HCT116 (cell line): Measurements from ENCODE around the gene KRT82. TPM values are rescaled to one million over a fixed set of nuclear protein-coding genes. Genes with fewer than 3 reads are reported as not detected.

Source experiments
- ATAC-seq: fragments of 200-7000 bp; cut with Tn5 transposase; 2 replicates; pipeline ENCODE4 v1.9.1; 2020; ENCODE audit warnings: mild to moderate bottlenecking, moderate library complexity
- BruUV-seq: library from RNA; stranded (reverse); fragments of 400-500 nt; replicated peaks from 2 replicates; lab custom pipeline; 2021; lab: Mats Ljungman, UMichigan
- CTCF ChIA-PET: fragments of 300-600 bp; sonication (Branson Sonifier 250); formaldehyde crosslinking; loops from one replicate; lab custom pipeline; 2021; ENCODE audit warnings: antibody characterized with exemption; lab: Charles Lee
- POLR2A ChIA-PET: fragments of 300-600, 350-600 bp; sonication (Branson Sonifier 250); formaldehyde crosslinking; loops from one replicate; lab custom pipeline; 2021; ENCODE audit warnings: antibody characterized with exemption; lab: Charles Lee
- RAD21 ChIA-PET, 2 experiments: fragments of 300-600 bp; sonication (Branson Sonifier 250); formaldehyde crosslinking; loops; one replicate each; lab custom pipeline; 2023; ENCODE audit warnings: low total read pairs in 2 of 2; ENCODE audit not compliant: uncharacterized antibody in 2 of 2, unreplicated experiment in 2 of 2, low non-redundant PET in 1 of 2; lab: Charles Lee
- DNase-seq: peaks from one replicate; pipeline ENCODE4 v3.0.0-alpha.2; 2010; ENCODE audit warnings: low read depth, low spot score
- H2AFZ ChIP-seq: fragments of 200-600 bp; shearing (Covaris generic), sonication (generic); 2 replicates; pipeline ENCODE4 v1.6.1; 2017; ENCODE audit warnings: low read depth, mixed run types, mixed read lengths, antibody characterized with exemption, low read length; ENCODE audit not compliant: poor library complexity, severe bottlenecking
- H3K27ac ChIP-seq: 2 replicates; pipeline ENCODE4 v1.5.1; 2012; ENCODE audit warnings: low read depth, low read length
- H3K27me3 ChIP-seq: fragments of 200-600 bp; sonication (generic); 2 replicates; pipeline ENCODE4 v1.6.1; 2016; ENCODE audit warnings: mixed run types, low read length, mixed read lengths; ENCODE audit not compliant: insufficient read depth
- H3K36me3 ChIP-seq, 2 experiments: fragments of 200-500 bp in 1 of 2; fragments of 200-600 bp in 1 of 2; sonication (Bioruptor generic) in 1 of 2; sonication (generic) in 1 of 2; 2 replicates each; pipeline versions ENCODE4 v1.5.1 to v1.6.1; 2014 to 2016; ENCODE audit warnings: low read length in 2 of 2, inconsistent platforms in 1 of 2, mixed read lengths in 1 of 2, mixed run types in 1 of 2; ENCODE audit not compliant: insufficient read depth in 2 of 2, control insufficient read depth in 1 of 2
- H3K4me1 ChIP-seq, 2 experiments: fragments of 200-600 bp in 1 of 2; sonication (generic) in 1 of 2; 2 replicates each; pipeline versions ENCODE4 v1.5.1 to v1.6.1; 2012 to 2017; ENCODE audit warnings: low read length in 2 of 2, inconsistent platforms in 1 of 2, mild to moderate bottlenecking in 1 of 2, mixed read lengths in 1 of 2, mixed run types in 1 of 2, moderate library complexity in 1 of 2; ENCODE audit not compliant: insufficient read depth in 2 of 2, control insufficient read depth in 1 of 2
- H3K4me2 ChIP-seq: fragments of 200-600 bp; sonication (generic); 2 replicates; pipeline ENCODE4 v1.6.1; 2017; ENCODE audit warnings: mixed run types, low read length, mixed read lengths
- H3K4me3 ChIP-seq, 2 experiments: fragments of 200-600 bp in 1 of 2; sonication (generic) in 1 of 2; replicated peaks in 1 of 2; 2 replicates each; pipeline ENCODE4 v1.5.1; 2011 to 2016; ENCODE audit warnings: low read length in 2 of 2, control low read depth in 1 of 2, low read depth in 1 of 2, mild to moderate bottlenecking in 1 of 2, mixed read lengths in 1 of 2, mixed run types in 1 of 2
- H3K79me2 ChIP-seq: fragments of 200-600 bp; sonication (generic); 2 replicates; pipeline ENCODE4 v1.6.1; 2017; ENCODE audit warnings: mild to moderate bottlenecking, mixed run types, low read length, moderate library complexity, mixed read lengths; ENCODE audit not compliant: insufficient read depth
- H3K9ac ChIP-seq: fragments of 200-600 bp; sonication (generic); 2 replicates; pipeline ENCODE4 v1.6.1; 2016; ENCODE audit warnings: low read length, mixed read lengths
- H3K9me2 ChIP-seq: fragments of 200-600 bp; sonication (generic), shearing (Covaris generic); 2 replicates; pipeline ENCODE4 v1.6.1; 2017; ENCODE audit warnings: mixed run types, mild to moderate bottlenecking, moderate library complexity; ENCODE audit not compliant: insufficient read depth
- H3K9me3 ChIP-seq, 2 experiments: fragments of 200-500 bp in 1 of 2; fragments of 200-600 bp in 1 of 2; sonication (Bioruptor generic) in 1 of 2; sonication (generic) in 1 of 2; 2 replicates each; pipeline ENCODE4 v1.6.1; 2014 to 2017; ENCODE audit warnings: low read length in 2 of 2, mixed read lengths in 2 of 2, inconsistent platforms in 1 of 2, low read depth in 1 of 2, mild to moderate bottlenecking in 1 of 2, mixed run types in 1 of 2, moderate library complexity in 1 of 2; ENCODE audit not compliant: control insufficient read depth in 1 of 2, insufficient read depth in 1 of 2
- H4K20me1 ChIP-seq: fragments of 200-600 bp; sonication (generic), shearing (Covaris generic); 2 replicates; pipeline ENCODE4 v1.6.1; 2017; ENCODE audit warnings: mixed run types, mild to moderate bottlenecking, moderate library complexity; ENCODE audit not compliant: insufficient read depth
- EGR1 ChIP-seq: IDR thresholded peaks from 2 replicates; pipeline ENCODE4 v1.6.1; 2012; ENCODE audit warnings: low read depth
- ELF1 ChIP-seq: IDR thresholded peaks from 2 replicates; pipeline ENCODE4 v1.6.1; 2012; ENCODE audit warnings: low read depth, borderline replicate concordance
- EZH2 ChIP-seq: fragments of 200-600 bp; sonication (generic); IDR thresholded peaks from 2 replicates; pipeline ENCODE4 v1.6.1; 2017; ENCODE audit warnings: antibody characterized with exemption, mixed run types
- EZH2phosphoT487 ChIP-seq: fragments of 200-600 bp; IDR thresholded peaks from 2 replicates; pipeline ENCODE4 v1.6.1; 2018; ENCODE audit warnings: antibody characterized with exemption, borderline replicate concordance
- JUND ChIP-seq: IDR thresholded peaks from 2 replicates; pipeline ENCODE4 v1.6.1; 2012
- POLR2AphosphoS5 ChIP-seq: IDR thresholded peaks from 2 replicates; pipeline ENCODE4 v1.6.1; 2011; ENCODE audit warnings: mild to moderate bottlenecking, low read depth, low read length, moderate library complexity
- RAD21 ChIP-seq: IDR thresholded peaks from 2 replicates; pipeline ENCODE4 v1.6.1; 2012; ENCODE audit warnings: low read depth, mild to moderate bottlenecking
- SRF ChIP-seq: IDR thresholded peaks from 2 replicates; pipeline ENCODE4 v1.6.1; 2012; ENCODE audit warnings: low read depth
- TCF7L2 ChIP-seq: IDR thresholded peaks from 2 replicates; pipeline ENCODE4 v1.7.0; 2011; ENCODE audit warnings: borderline replicate concordance, inconsistent platforms; ENCODE audit not compliant: insufficient read depth, insufficient read length; ENCODE audit errors: extremely low read depth
- YY1 ChIP-seq: IDR thresholded peaks from 2 replicates; pipeline ENCODE4 v1.6.1; 2011; ENCODE audit warnings: low read length, low read depth, moderate library complexity, mild to moderate bottlenecking; ENCODE audit not compliant: insufficient replicate concordance; ENCODE audit errors: extremely low read depth
- ZBTB33 ChIP-seq: IDR thresholded peaks from 2 replicates; pipeline ENCODE4 v1.6.1; 2011; ENCODE audit warnings: mild to moderate bottlenecking, low read length, moderate library complexity; ENCODE audit not compliant: insufficient replicate concordance; ENCODE audit errors: extremely low read depth
- ZFX ChIP-seq: fragments of 450-650 bp; IDR thresholded peaks from 2 replicates; pipeline ENCODE4 v1.6.1; 2017
- ZNF274 ChIP-seq: fragments of 200-500 bp; sonication (Bioruptor generic); IDR thresholded peaks from 2 replicates; pipeline ENCODE4 v1.6.1; 2014; ENCODE audit warnings: mild to moderate bottlenecking, low read depth, low read length, inconsistent platforms
- intact Hi-C: fragments of 100-400 bp; cut with micrococcal nuclease; formaldehyde crosslinking; loops from 2 replicates; pipeline ENCODE4 v1.10.0; 2022
- total RNA-seq: library from RNA; stranded (reverse); gene quantifications from one replicate; pipeline ENCODE4 v1.2.1, GENCODE V29; 2021; ENCODE audit not compliant: unreplicated experiment
- TF ChIP-seq, protein P1 (sequence below): IDR thresholded peaks from 2 replicates; pipeline ENCODE4 v1.6.1; 2012
- TF ChIP-seq, protein P2 (sequence below), 3 experiments: fragments of 200-600 bp in 1 of 3; sonication (generic) in 1 of 3; IDR thresholded peaks in 2 of 3; conservative IDR thresholded peaks in 1 of 3; 2 replicates each; pipeline ENCODE4 v1.5.1; 2012 to 2017; ENCODE audit warnings: low read depth in 2 of 3, low read length in 2 of 3, antibody characterized with exemption in 1 of 3, borderline replicate concordance in 1 of 3, control low read depth in 1 of 3, mild to moderate bottlenecking in 1 of 3, mixed read lengths in 1 of 3, mixed run types in 1 of 3, moderate library complexity in 1 of 3; ENCODE audit not compliant: insufficient read depth in 1 of 3
- TF ChIP-seq, protein P3 (sequence below): IDR thresholded peaks from 2 replicates; pipeline ENCODE4 v1.6.1; 2012

Gene KRT82
- total RNA-seq, 1 experiment from 2014 or later, result not detected

GRCh38 chr12:52426034-52426433 is 19.9 kb upstream of the KRT82 start:
- POLR2A ChIA-PET, result no interaction called here
- no peak overlapping the region for H3K4me3 ChIP-seq
- CTCF ChIA-PET, result no interaction called here

GRCh38 chr12:52425466-52425865 is 19.3 kb upstream of the KRT82 start:
- intact Hi-C loops, result no loop called here
- H3K9me3 ChIP-seq, result no peaks in the 10 kb centered on the region
- no peaks in the 10 kb centered on the region for H3K9me2 ChIP-seq
- ATAC-seq (no peak), DNase-seq (no peak)
- peaks cover 0 to 23% of the 10 kb centered on the region in 2 experiments; a peak in 2 of 4 replicates for H3K4me1 ChIP-seq
- no peak overlapping the region for H3K9ac ChIP-seq
- no peaks in the 10 kb centered on the region for H3K36me3 ChIP-seq
- no TSS peak for BruUV-seq
- H3K27ac ChIP-seq, result no peak overlapping the region
- no peaks in the 10 kb centered on the region for H3K79me2 ChIP-seq
- RAD21 ChIA-PET, result no interaction called here
- no peaks in the 10 kb centered on the region for H4K20me1 ChIP-seq
- H3K4me2 ChIP-seq, result no peak overlapping the region
- POLR2A ChIA-PET, result no interaction called here
- no peak overlapping the region for H2AFZ ChIP-seq
- CTCF ChIA-PET, result no interaction called here
- H3K4me3 ChIP-seq, result no peak overlapping the region
- no peaks in the 10 kb centered on the region for H3K27me3 ChIP-seq
- TF ChIP-seq JUND (no peak), RAD21 (no peak), SRF (no peak), YY1 (no peak), POLR2AphosphoS5 (no peak), ZBTB33 (no peak), EZH2phosphoT487 (no peak), ELF1 (no peak), EZH2 (no peak), TCF7L2 (no peak), EGR1 (no peak), ZFX (no peak), ZNF274 (no peak)
- TF ChIP-seq, protein P1, sequence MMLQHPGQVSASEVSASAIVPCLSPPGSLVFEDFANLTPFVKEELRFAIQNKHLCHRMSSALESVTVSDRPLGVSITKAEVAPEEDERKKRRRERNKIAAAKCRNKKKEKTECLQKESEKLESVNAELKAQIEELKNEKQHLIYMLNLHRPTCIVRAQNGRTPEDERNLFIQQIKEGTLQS, result no peak
- TF ChIP-seq, protein P2, sequence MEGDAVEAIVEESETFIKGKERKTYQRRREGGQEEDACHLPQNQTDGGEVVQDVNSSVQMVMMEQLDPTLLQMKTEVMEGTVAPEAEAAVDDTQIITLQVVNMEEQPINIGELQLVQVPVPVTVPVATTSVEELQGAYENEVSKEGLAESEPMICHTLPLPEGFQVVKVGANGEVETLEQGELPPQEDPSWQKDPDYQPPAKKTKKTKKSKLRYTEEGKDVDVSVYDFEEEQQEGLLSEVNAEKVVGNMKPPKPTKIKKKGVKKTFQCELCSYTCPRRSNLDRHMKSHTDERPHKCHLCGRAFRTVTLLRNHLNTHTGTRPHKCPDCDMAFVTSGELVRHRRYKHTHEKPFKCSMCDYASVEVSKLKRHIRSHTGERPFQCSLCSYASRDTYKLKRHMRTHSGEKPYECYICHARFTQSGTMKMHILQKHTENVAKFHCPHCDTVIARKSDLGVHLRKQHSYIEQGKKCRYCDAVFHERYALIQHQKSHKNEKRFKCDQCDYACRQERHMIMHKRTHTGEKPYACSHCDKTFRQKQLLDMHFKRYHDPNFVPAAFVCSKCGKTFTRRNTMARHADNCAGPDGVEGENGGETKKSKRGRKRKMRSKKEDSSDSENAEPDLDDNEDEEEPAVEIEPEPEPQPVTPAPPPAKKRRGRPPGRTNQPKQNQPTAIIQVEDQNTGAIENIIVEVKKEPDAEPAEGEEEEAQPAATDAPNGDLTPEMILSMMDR (IDR thresholded peaks at IDR 0.05 in 2 of 3, conservative IDR thresholded peaks at IDR 0.05 in 1 of 3; ENCODE audit: borderline replicate concordance in 1 of 3, insufficient read depth in 1 of 3, low read depth in 2 of 3, low read length in 2 of 3), result no peak
- TF ChIP-seq, protein P3, sequence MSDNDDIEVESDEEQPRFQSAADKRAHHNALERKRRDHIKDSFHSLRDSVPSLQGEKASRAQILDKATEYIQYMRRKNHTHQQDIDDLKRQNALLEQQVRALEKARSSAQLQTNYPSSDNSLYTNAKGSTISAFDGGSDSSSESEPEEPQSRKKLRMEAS, result no peak

More at GRCh38 chr12:52426034-52426433, 19.9 kb upstream of the KRT82 start:
- Histone ChIP-seq H3K27me3 (no peaks in the 10 kb centered on the region; the same call in 1 of the 2 replicates), H3K9ac (no peak overlapping the region), H3K9me2 (no peaks in the 10 kb centered on the region), H3K27ac (no peak overlapping the region), H3K9me3 (no peaks in the 10 kb centered on the region), H3K4me2 (no peak overlapping the region), H3K79me2 (no peaks in the 10 kb centered on the region), H4K20me1 (no peaks in the 10 kb centered on the region), H2AFZ (no peak overlapping the region), H3K36me3 (no peaks in the 10 kb centered on the region), H3K4me1 (peaks cover 0 to 23% of the 10 kb centered on the region in 2 experiments; a peak in 2 of 4 replicates)
- DNase-seq, result no peak
- BruUV-seq, result no TSS peak
- RAD21 ChIA-PET, result no interaction called here
- ATAC-seq, result no peak
- intact Hi-C loops, result no loop called here
- TF ChIP-seq, protein P3, result no peak
